IPS DF 6.9 (cell line): Measurements from ENCODE around the gene DENND4C.
"Not testable (repeated sequence)": the region's sequence is repeated elsewhere in the genome, so short reads cannot be mapped to it uniquely, and the experiment has no call there.

Experiments used
- DNase-seq: peaks from one replicate; pipeline ENCODE4 v3.0.0-alpha.2; 2013; ENCODE audit warnings: low read depth, low spot score
- H3K27ac ChIP-seq: one replicate; pipeline ENCODE4 v1.5.1; 2013; ENCODE audit warnings: low read length, control low read depth
- H3K27me3 ChIP-seq: 2 replicates; pipeline ENCODE4 v1.6.1; 2013; ENCODE audit warnings: mild to moderate bottlenecking, low read length; ENCODE audit not compliant: control insufficient read depth, insufficient read depth
- H3K36me3 ChIP-seq: 2 replicates; pipeline ENCODE4 v1.6.1; 2013; ENCODE audit warnings: low read length; ENCODE audit not compliant: control insufficient read depth, insufficient read depth
- H3K4me1 ChIP-seq: 2 replicates; pipeline ENCODE4 v1.6.1; 2013; ENCODE audit warnings: low read length; ENCODE audit not compliant: control insufficient read depth, insufficient read depth
- H3K4me3 ChIP-seq: 2 replicates; pipeline ENCODE4 v1.5.1; 2013; ENCODE audit warnings: mild to moderate bottlenecking, low read length
- H3K9me3 ChIP-seq: 2 replicates; pipeline ENCODE4 v1.6.1; 2013; ENCODE audit warnings: low read length, inconsistent platforms; ENCODE audit not compliant: control insufficient read depth, insufficient read depth
- WGBS: extraction: QIAGEN DNeasy Blood & Tissue Kit; methylation state at CpG from one replicate; pipeline ENCODE4 v1.1.7; 2013; ENCODE audit warnings: mixed read lengths, missing lambda C conversion rate; ENCODE audit not compliant: insufficient read length, insufficient coverage; 5-methylcytosine and 5-hydroxymethylcytosine counted together

DENND4C gene

GRCh38 chr9:19230355-19231125, at the start of gene DENND4C:
TSS of gene DENND4C (plus strand) at chr9:19230693. CDS start at chr9:19276175, 45,482 bp downstream.
- WGBS = no CpG with 5 or more reads among the region's 86 CpGs
- Histone ChIP-seq H3K27ac (no peak within 1 kb of the TSS), H3K9me3 (no peaks in the 10 kb centered on the region), H3K36me3 (no peaks in the 10 kb centered on the region), H3K27me3 (no peaks in the 10 kb centered on the region), H3K4me3 (peak within 1 kb of the TSS; percentile 64), H3K4me1 (no peaks in the 10 kb centered on the region; the same call in 1 of the 2 replicates)
- peak; percentile 63 for DNase-seq

- Histone ChIP-seq H3K4me1 (no peaks in the 10 kb centered on the region), H3K36me3 (no peaks in the 10 kb centered on the region), H3K27me3 (no peaks in the 10 kb centered on the region), H3K4me3 (no peak overlapping the region), H3K9me3 (no peaks in the 10 kb centered on the region), H3K27ac (no peak overlapping the region)
- no CpG with 5 or more reads among the region's 5 CpGs for WGBS
- no peak for DNase-seq
Measured at GRCh38 chr9:19180991-19181390, 49.5 kb upstream of the DENND4C start.

GRCh38 chr9:19181561-19181960, 48.9 kb upstream of the DENND4C start:
- Histone ChIP-seq H3K9me3 (no peaks in the 10 kb centered on the region), H3K36me3 (no peaks in the 10 kb centered on the region), H3K4me3 (no peak overlapping the region), H3K27me3 (no peaks in the 10 kb centered on the region), H3K27ac (no peak overlapping the region), H3K4me1 (no peaks in the 10 kb centered on the region)
- DNase-seq = no peak
- WGBS = no CpG with 5 or more reads among the region's 5 CpGs

DNA sequence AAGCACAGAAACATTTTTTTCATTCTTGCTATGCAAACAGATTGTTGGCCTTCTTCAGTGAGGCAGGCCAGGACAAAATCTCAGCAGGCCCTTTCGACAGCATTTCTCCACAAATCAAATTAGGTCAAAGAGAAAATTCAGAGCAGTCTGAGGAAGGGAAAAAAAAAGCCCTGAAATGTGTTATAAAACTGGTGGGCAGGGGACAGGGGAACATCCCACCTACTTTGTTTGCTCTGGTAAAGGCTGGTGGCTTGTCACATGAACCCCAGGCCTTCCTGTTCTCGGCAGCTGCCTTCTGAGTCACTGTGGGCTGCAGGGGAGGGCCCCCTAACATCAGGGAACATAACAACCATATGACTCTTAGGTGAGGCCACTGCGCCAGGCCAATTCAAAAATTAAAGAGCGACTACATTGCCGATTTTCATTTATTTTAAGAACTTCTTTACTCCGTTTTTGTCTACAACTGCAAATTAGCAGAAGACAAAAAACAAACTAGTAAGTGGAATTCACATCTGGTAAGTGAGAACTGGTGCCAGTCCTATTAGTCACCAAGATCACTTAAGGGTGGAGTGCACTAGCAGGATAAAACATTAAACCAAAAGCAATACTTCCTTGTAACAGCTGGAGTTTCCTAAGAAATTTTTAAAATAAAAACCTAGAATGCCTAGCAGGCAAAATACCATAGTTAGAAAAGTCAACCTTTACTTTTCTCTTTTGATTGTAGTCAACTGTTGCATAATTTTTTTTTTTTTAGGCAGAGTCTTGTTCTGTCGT, 46.2 kb upstream of the DENND4C start:
- no peaks in the 10 kb centered on the region for H3K4me1 ChIP-seq

DNA sequence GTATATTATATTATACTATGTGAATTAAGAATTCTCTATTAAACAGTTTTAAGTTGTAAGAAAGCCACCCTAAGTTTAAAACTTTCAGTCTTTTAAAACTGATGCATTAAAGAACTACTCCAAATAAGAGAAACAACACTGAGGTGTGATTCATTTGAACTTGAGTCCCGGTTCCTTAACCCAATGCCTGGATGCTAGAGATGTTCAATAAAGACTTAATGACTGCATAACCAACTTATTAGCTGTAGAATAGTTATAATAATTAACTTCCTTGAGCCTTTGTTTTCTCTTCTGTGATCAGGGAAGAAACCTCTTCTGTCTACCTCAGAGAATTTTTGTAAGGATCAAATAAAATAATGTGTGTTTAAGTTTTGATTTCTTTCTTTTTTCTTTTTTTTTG, 45.3 kb upstream of the DENND4C start:
- H3K36me3 ChIP-seq = no peaks in the 10 kb centered on the region
- H3K4me1 ChIP-seq = no peaks in the 10 kb centered on the region
- no CpG with 5 or more reads among the region's 1 CpG for WGBS
- no peak overlapping the region for H3K27ac ChIP-seq
- DNase-seq = no peak
- H3K4me3 ChIP-seq = no peak overlapping the region
- H3K9me3 ChIP-seq = no peaks in the 10 kb centered on the region
- no peaks in the 10 kb centered on the region for H3K27me3 ChIP-seq

More for the DNA sequence above, 46.2 kb upstream of the DENND4C start:
- Histone ChIP-seq H3K27me3 (no peaks in the 10 kb centered on the region), H3K27ac (no peak overlapping the region), H3K9me3 (no peaks in the 10 kb centered on the region), H3K4me3 (no peak overlapping the region), H3K36me3 (no peaks in the 10 kb centered on the region)
- WGBS = no CpG with 5 or more reads among the region's 7 CpGs
- no peak for DNase-seq

DNA sequence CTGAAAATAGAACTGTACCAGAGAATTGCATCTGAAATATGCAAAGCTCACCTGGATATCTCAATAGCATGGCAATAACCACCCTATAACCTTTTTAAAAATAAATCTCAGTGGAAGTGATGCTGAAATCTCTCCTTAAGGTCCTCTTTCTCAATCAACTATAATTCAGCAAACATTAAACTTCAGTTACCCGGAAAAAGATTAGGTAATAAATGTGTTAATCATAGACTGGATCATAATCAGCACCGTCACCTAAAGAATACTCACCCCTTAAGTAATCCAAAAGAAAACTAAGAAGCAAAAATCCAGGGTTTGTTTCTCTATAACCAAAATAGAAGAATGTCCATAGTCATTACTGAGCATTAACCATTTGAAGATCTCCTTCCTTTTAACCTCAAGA, 44.3 kb upstream of the DENND4C start:
- H3K9me3 ChIP-seq = no peaks in the 10 kb centered on the region
- no peaks in the 10 kb centered on the region for H3K27me3 ChIP-seq
- WGBS = no CpG with 5 or more reads among the region's 2 CpGs
- H3K4me1 ChIP-seq = no peaks in the 10 kb centered on the region
- H3K27ac ChIP-seq = no peak overlapping the region
- H3K4me3 ChIP-seq = no peak overlapping the region
- H3K36me3 ChIP-seq = no peaks in the 10 kb centered on the region
- no peak for DNase-seq

GRCh38 chr9:19188771-19189170, 41.7 kb upstream of the DENND4C start:
- H3K27ac ChIP-seq = no peak overlapping the region

GRCh38 chr9:19192202-19193028, 38.1 kb upstream of the DENND4C start:
- no peaks in the 10 kb centered on the region for H3K9me3 ChIP-seq
- H3K36me3 ChIP-seq = no peaks in the 10 kb centered on the region
- no peak overlapping the region for H3K4me3 ChIP-seq
- WGBS = no CpG with 5 or more reads among the region's 1 CpG
- H3K27me3 ChIP-seq = no peaks in the 10 kb centered on the region
- no peak for DNase-seq
- no peak overlapping the region for H3K27ac ChIP-seq
- H3K4me1 ChIP-seq = no peaks in the 10 kb centered on the region

More at GRCh38 chr9:19188771-19189170, 41.7 kb upstream of the DENND4C start:
- H3K4me3 ChIP-seq = no peak overlapping the region
- H3K27me3 ChIP-seq = no peaks in the 10 kb centered on the region
- DNase-seq = no peak
- WGBS = no CpG with 5 or more reads among the region's 5 CpGs
- H3K9me3 ChIP-seq = no peaks in the 10 kb centered on the region
- no peaks in the 10 kb centered on the region for H3K36me3 ChIP-seq
- H3K4me1 ChIP-seq = no peaks in the 10 kb centered on the region

GRCh38 chr9:19193029-19193324, 37.5 kb upstream of the DENND4C start:
- no peak for DNase-seq
- no peaks in the 10 kb centered on the region for H3K4me1 ChIP-seq
- no CpG with 5 or more reads among the region's 5 CpGs for WGBS
- H3K27ac ChIP-seq = no peak overlapping the region
- no peaks in the 10 kb centered on the region for H3K9me3 ChIP-seq
- H3K4me3 ChIP-seq = no peak overlapping the region
- no peaks in the 10 kb centered on the region for H3K36me3 ChIP-seq
- no peaks in the 10 kb centered on the region for H3K27me3 ChIP-seq

GRCh38 chr9:19193358-19193973, 37.0 kb upstream of the DENND4C start:
- not testable (repeated sequence) for H3K4me3 ChIP-seq, H3K4me1 ChIP-seq, H3K27ac ChIP-seq, H3K27me3 ChIP-seq, DNase-seq, H3K36me3 ChIP-seq, H3K9me3 ChIP-seq
- WGBS = no CpG with 5 or more reads among the region's 2 CpGs
